GM12865 (cell line): ENCODE data around the gene ZNF804B.

ENCODE experiments used
- DNase-seq: peaks from one replicate; pipeline ENCODE4 v3.0.0; 2010; ENCODE audit warnings: low read depth
- H3K4me3 ChIP-seq: 2 replicates; pipeline ENCODE4 v1.5.1; 2011; ENCODE audit warnings: mild to moderate bottlenecking, low read depth, low read length, control low read depth
- TF ChIP-seq, protein P1 (sequence below): IDR thresholded peaks from 2 replicates; pipeline ENCODE4 v1.5.1; 2011; ENCODE audit warnings: low read length, control low read depth, low read depth, inconsistent platforms; ENCODE audit not compliant: insufficient read depth; ENCODE audit errors: missing control alignments

The ZNF804B gene

DNA sequence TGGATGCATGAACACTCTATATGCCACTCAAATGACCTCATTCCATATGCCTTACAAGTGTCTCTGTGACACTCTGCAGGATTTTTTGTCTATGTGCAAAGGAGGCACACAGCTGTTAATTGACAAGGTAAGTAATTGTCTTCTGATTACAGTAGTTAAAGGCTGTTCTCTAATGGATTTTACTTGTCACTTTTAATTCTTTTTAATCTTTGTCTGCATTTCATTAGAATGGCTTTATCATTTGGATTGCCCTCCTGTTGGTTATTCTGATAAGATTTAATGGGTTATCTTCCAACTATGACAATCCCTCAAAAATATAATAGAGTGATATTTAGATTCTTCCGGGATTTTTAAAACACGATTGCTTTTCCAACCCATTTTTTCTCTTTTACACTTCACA lies 326.1 kb downstream of the ZNF804B start:
- H3K4me3 ChIP-seq: no peak overlapping the region
- TF ChIP-seq, protein P1, sequence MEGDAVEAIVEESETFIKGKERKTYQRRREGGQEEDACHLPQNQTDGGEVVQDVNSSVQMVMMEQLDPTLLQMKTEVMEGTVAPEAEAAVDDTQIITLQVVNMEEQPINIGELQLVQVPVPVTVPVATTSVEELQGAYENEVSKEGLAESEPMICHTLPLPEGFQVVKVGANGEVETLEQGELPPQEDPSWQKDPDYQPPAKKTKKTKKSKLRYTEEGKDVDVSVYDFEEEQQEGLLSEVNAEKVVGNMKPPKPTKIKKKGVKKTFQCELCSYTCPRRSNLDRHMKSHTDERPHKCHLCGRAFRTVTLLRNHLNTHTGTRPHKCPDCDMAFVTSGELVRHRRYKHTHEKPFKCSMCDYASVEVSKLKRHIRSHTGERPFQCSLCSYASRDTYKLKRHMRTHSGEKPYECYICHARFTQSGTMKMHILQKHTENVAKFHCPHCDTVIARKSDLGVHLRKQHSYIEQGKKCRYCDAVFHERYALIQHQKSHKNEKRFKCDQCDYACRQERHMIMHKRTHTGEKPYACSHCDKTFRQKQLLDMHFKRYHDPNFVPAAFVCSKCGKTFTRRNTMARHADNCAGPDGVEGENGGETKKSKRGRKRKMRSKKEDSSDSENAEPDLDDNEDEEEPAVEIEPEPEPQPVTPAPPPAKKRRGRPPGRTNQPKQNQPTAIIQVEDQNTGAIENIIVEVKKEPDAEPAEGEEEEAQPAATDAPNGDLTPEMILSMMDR: no peak

DNA sequence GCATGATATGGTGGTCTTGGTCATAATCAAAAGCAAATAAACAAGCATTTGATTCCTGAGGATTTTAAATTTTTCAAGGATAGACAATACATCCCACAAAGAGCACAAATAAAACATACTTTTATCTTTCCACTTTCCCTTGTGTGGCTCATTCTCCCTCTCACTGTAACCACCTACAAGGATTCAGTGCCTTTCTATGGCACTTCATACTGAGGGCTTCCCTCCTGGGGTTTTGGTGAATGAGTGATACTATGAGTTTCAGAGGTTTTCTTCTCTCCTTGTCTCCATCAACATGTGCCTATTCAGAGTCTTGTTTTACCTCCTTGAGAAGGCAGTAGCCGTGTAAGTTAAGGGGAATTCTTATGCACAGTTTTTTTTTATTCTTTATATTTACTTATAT lies 332.1 kb downstream of the ZNF804B start:
- TF ChIP-seq, protein P1: no peak
- DNase-seq: no peak
- H3K4me3 ChIP-seq: no peak overlapping the region

More for the DNA sequence above, 326.1 kb downstream of the ZNF804B start:
- no peak for DNase-seq

DNA sequence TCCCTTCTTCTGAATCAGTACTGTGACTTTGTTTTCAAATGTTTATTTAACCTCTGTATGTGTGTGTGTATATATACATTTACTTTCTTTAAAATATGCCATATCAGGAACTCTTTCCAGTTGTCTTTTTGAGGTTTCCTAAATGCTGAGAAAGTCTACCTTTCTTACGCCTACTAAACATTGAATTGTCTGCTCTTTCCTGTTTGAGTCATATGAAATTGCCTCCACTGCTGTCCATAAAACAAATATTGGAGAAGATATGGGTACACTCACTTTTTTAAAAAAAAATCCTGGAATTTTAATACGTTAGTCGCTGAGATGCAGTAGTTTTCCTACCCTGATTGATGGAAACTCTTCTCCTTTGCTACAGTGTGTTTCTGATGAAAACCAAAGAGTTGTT lies 334.8 kb downstream of the ZNF804B start:
- no peak overlapping the region for H3K4me3 ChIP-seq
- TF ChIP-seq, protein P1: no peak

DNA sequence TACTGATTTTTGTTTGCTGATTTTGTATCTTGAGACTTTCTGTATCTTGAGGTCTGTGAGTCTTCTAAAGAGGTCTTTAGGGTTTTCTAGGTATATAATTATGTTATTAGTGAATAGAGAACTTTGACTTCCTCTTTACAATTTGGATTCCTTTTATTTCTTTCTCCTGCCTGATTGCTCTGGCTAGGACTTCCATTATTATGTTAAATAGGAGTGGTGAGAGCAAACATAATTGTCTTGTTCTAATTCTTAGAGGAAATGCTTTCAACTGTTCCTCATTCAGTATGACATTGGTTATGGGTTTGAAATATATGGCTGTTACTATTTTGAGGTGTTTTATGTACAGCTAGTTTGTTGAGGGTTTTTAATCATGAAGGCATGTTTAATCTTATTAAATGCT lies 344.1 kb downstream of the ZNF804B start:
- no peak overlapping the region for H3K4me3 ChIP-seq
- DNase-seq: no peak
- TF ChIP-seq, protein P1: no peak

More for the DNA sequence above, 334.8 kb downstream of the ZNF804B start:
- no peak for DNase-seq

DNA sequence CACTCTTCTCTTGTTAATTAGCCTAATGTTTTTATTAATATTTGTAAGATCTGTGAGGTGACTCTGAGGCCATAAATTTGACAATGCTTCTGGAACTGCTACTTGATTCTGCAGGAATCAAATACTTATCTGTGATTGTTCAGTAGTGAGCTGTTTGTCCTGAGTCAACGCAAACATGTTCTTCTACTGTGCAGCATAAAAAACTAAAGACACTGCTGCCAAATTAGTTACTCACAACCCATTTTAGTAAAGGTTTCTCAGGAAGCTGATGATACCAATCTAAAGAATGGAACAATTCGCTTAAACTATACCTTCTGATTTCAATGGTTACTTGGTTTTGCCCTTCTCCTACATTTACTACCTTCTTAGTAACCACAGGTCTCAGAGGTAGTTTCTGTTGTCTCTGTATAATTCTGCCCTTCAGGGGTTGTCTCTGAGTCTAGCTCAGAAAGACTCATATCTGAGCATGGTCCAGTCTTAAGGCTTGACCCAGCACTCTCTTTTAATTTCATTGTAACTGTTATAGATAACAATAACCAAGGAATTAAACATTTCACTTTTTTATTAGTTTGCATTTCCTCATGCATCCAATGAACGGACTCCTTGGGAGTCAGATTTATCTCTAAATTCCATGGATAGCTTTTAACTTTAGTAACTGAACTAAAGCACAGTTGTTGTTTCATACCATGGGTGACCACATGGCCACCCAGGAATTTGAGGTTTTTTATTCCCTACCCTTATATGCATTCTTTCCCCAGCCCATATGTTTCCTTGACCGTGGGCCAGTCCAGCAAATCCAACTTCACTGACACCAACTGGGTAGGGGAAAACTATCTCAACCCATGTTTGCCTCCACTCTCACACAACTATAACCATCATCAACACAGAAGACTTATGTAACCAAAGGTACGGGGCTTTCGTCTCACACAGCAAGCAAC lies 345.5 kb downstream of the ZNF804B start:
- TF ChIP-seq, protein P1: no peak
- no peak for DNase-seq
- no peak overlapping the region for H3K4me3 ChIP-seq

DNA sequence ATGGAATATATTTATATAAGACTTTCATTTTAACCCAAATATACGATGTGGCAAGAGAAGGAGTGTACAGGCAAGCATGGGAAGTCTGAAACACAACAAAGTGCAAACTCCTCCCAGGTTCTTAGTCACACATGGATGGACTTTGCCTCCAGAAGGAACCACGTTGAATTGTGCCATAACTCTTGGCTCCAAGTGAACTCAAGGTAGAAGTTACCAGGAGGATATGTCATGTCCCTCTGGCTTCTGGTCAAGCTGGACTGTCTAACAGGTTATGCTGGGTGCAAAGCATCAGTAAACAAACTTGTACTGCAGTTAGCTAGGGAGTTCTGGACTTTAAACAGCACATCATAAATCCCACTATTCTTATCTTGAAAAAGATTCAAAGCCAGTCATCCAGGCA lies 364.4 kb downstream of the ZNF804B start:
- no peak for DNase-seq
- no peak overlapping the region for H3K4me3 ChIP-seq
- TF ChIP-seq, protein P1: no peak
